Muscle layer of colon (tissue), 2 donors: Measurements from ENCODE around the gene HK2.
"Not testable (repeated sequence)": the region's sequence is repeated elsewhere in the genome, so short reads cannot be mapped to it uniquely, and the experiment has no call there.

Source experiments
- H3K27ac ChIP-seq: one replicate; pipeline ENCODE4 v1.7.0; 2013; ENCODE audit warnings: low read depth, mild to moderate bottlenecking, low read length, moderate library complexity
- H3K27me3 ChIP-seq, 2 donors: one replicate each; pipeline ENCODE4 v1.7.0; 2013; ENCODE audit warnings: low read length in 2 of 2, mild to moderate bottlenecking in 2 of 2; ENCODE audit not compliant: insufficient read depth in 2 of 2, control insufficient read depth in 1 of 2
- H3K36me3 ChIP-seq: one replicate; pipeline ENCODE4 v1.7.0; 2013; ENCODE audit warnings: mild to moderate bottlenecking, low read length; ENCODE audit not compliant: insufficient read depth
- H3K4me1 ChIP-seq: one replicate; pipeline ENCODE4 v1.7.0; 2013; ENCODE audit warnings: mild to moderate bottlenecking, low read length; ENCODE audit not compliant: insufficient read depth
- H3K4me3 ChIP-seq, 2 donors: one replicate each; pipeline ENCODE4 v1.7.0; 2013; ENCODE audit warnings: low read length in 2 of 2, low read depth in 1 of 2, mild to moderate bottlenecking in 1 of 2, moderate library complexity in 1 of 2
- H3K9ac ChIP-seq: one replicate; pipeline ENCODE4 v1.7.0; 2013; ENCODE audit warnings: low read length
- H3K9me3 ChIP-seq: one replicate; pipeline ENCODE4 v1.7.0; 2013; ENCODE audit warnings: mild to moderate bottlenecking, low read length
- donor health status: abdominal sarcoma.
- donor health status: Adenocarcinoma of cecum.

HK2 gene

GRCh38 chr2:74851191-74851566 lies 17.3 kb downstream of the HK2 start:
- H3K36me3 ChIP-seq: no peaks in the 10 kb centered on the region
- no peaks in the 10 kb centered on the region for H3K4me1 ChIP-seq
- no peaks in the 10 kb centered on the region for H3K27me3 ChIP-seq
- no peak overlapping the region for H3K4me3 ChIP-seq
- H3K9me3 ChIP-seq: no peaks in the 10 kb centered on the region
- H3K27ac ChIP-seq: no peak overlapping the region
- no peak overlapping the region for H3K9ac ChIP-seq

- not testable (repeated sequence) for H3K4me1 ChIP-seq, H3K27me3 ChIP-seq
Observed at GRCh38 chr2:74853360-74853759, 19.4 kb downstream of the HK2 start.

GRCh38 chr2:74854401-74854800 lies 20.5 kb downstream of the HK2 start:
- Histone ChIP-seq H3K4me3 (no peak overlapping the region), H3K27ac (no peak overlapping the region), H3K27me3 (no peaks in the 10 kb centered on the region), H3K4me1 (no peaks in the 10 kb centered on the region), H3K9me3 (no peaks in the 10 kb centered on the region), H3K9ac (no peak overlapping the region), H3K36me3 (no peaks in the 10 kb centered on the region)

More at GRCh38 chr2:74853360-74853759, 19.4 kb downstream of the HK2 start:
- H3K36me3 ChIP-seq, H3K4me3 ChIP-seq, H3K9me3 ChIP-seq, H3K9ac ChIP-seq, H3K27ac ChIP-seq: not testable (repeated sequence)

- H3K27ac ChIP-seq, H3K4me1 ChIP-seq, H3K9me3 ChIP-seq, H3K36me3 ChIP-seq, H3K4me3 ChIP-seq, H3K27me3 ChIP-seq, H3K9ac ChIP-seq: not testable (repeated sequence)
Observed at GRCh38 chr2:74855114-74855707, 21.3 kb downstream of the HK2 start.

GRCh38 chr2:74856004-74856578 lies 22.2 kb downstream of the HK2 start:
- Histone ChIP-seq H3K9ac (no peak overlapping the region), H3K4me3 (no peak overlapping the region), H3K9me3 (no peaks in the 10 kb centered on the region), H3K36me3 (no peaks in the 10 kb centered on the region), H3K27ac (no peak overlapping the region), H3K4me1 (no peaks in the 10 kb centered on the region), H3K27me3 (no peaks in the 10 kb centered on the region)

GRCh38 chr2:74856599-74856998 lies 22.7 kb downstream of the HK2 start:
- Histone ChIP-seq H3K27ac (no peak overlapping the region), H3K4me3 (no peak overlapping the region), H3K36me3 (no peaks in the 10 kb centered on the region), H3K4me1 (no peaks in the 10 kb centered on the region), H3K27me3 (no peaks in the 10 kb centered on the region), H3K9ac (no peak overlapping the region), H3K9me3 (no peaks in the 10 kb centered on the region)

GRCh38 chr2:74857215-74857614 lies 23.3 kb downstream of the HK2 start:
- Histone ChIP-seq H3K4me1 (no peaks in the 10 kb centered on the region), H3K9me3 (no peaks in the 10 kb centered on the region), H3K27ac (no peak overlapping the region), H3K4me3 (no peak overlapping the region), H3K9ac (no peak overlapping the region), H3K36me3 (no peaks in the 10 kb centered on the region), H3K27me3 (no peaks in the 10 kb centered on the region)

- no peak overlapping the region for H3K4me3 ChIP-seq
- H3K27me3 ChIP-seq: no peaks in the 10 kb centered on the region
- H3K4me1 ChIP-seq: no peaks in the 10 kb centered on the region
- H3K36me3 ChIP-seq: no peaks in the 10 kb centered on the region
- no peak overlapping the region for H3K27ac ChIP-seq
- H3K9me3 ChIP-seq: no peaks in the 10 kb centered on the region
- H3K9ac ChIP-seq: no peak overlapping the region
Observed at GRCh38 chr2:74857725-74858124, 23.8 kb downstream of the HK2 start.

- no peaks in the 10 kb centered on the region for H3K4me1 ChIP-seq
- H3K9me3 ChIP-seq: no peaks in the 10 kb centered on the region
- H3K4me3 ChIP-seq: no peak overlapping the region
- H3K9ac ChIP-seq: no peak overlapping the region
- no peaks in the 10 kb centered on the region for H3K36me3 ChIP-seq
- H3K27ac ChIP-seq: no peak overlapping the region
- no peaks in the 10 kb centered on the region for H3K27me3 ChIP-seq
Observed at GRCh38 chr2:74858281-74858680, 24.4 kb downstream of the HK2 start.

GRCh38 chr2:74860079-74860478 lies 26.2 kb downstream of the HK2 start:
- H3K27me3 ChIP-seq: no peaks in the 10 kb centered on the region
- no peaks in the 10 kb centered on the region for H3K4me1 ChIP-seq
- no peaks in the 10 kb centered on the region for H3K36me3 ChIP-seq
- H3K27ac ChIP-seq: no peak overlapping the region
- no peaks in the 10 kb centered on the region for H3K9me3 ChIP-seq
- H3K9ac ChIP-seq: no peak overlapping the region
- no peak overlapping the region for H3K4me3 ChIP-seq

GRCh38 chr2:74860521-74860920 lies 26.6 kb downstream of the HK2 start:
- H3K9me3 ChIP-seq: no peaks in the 10 kb centered on the region
- H3K36me3 ChIP-seq: no peaks in the 10 kb centered on the region
- no peak overlapping the region for H3K27ac ChIP-seq
- no peak overlapping the region for H3K9ac ChIP-seq
- no peak overlapping the region for H3K4me3 ChIP-seq
- no peaks in the 10 kb centered on the region for H3K4me1 ChIP-seq
- H3K27me3 ChIP-seq: no peaks in the 10 kb centered on the region

- no peaks in the 10 kb centered on the region for H3K9me3 ChIP-seq
- H3K27me3 ChIP-seq: no peaks in the 10 kb centered on the region
- H3K4me1 ChIP-seq: no peaks in the 10 kb centered on the region
- no peaks in the 10 kb centered on the region for H3K36me3 ChIP-seq
- no peak overlapping the region for H3K4me3 ChIP-seq
- no peak overlapping the region for H3K9ac ChIP-seq
- no peak overlapping the region for H3K27ac ChIP-seq
Observed at GRCh38 chr2:74861531-74861930, 27.6 kb downstream of the HK2 start.
